Activated T-helper 1 cell treated with Interleukin-2 at 50 U/mL for 16 hours (primary cell): Measurements from ENCODE around the gene CFAP73.
"Not testable (repeated sequence)": the region's sequence is repeated elsewhere in the genome, so short reads cannot be mapped to it uniquely, and the experiment has no call there.

Source experiments
- DNase-seq: peaks from one replicate; pipeline ENCODE4 v3.0.0-alpha.2; 2020; ENCODE audit warnings: low read depth

The CFAP73 gene

GRCh38 chr12:113119980-113120669, 29.4 kb upstream of the CFAP73 start:
- DNase-seq, result no peak

- no peak for DNase-seq
These were observed 28.7 kb upstream of the CFAP73 start for GRCh38 chr12:113120670-113121370.

- no peak for DNase-seq
These were observed 21.7 kb upstream of the CFAP73 start for GRCh38 chr12:113127791-113128199.

GRCh38 chr12:113128802-113129663, 20.5 kb upstream of the CFAP73 start:
- DNase-seq, result no peak

GRCh38 chr12:113129664-113130456, 19.7 kb upstream of the CFAP73 start:
- no peak for DNase-seq

- no peak for DNase-seq
These were observed 18.9 kb upstream of the CFAP73 start for GRCh38 chr12:113130457-113131135.

GRCh38 chr12:113131556-113131955, 18.0 kb upstream of the CFAP73 start:
- DNase-seq, result no peak

GRCh38 chr12:113133036-113133435, 16.5 kb upstream of the CFAP73 start:
- DNase-seq, result no peak

- DNase-seq, result no peak
These were observed 15.9 kb upstream of the CFAP73 start for GRCh38 chr12:113133666-113134065.

- no peak for DNase-seq
These were observed 15.5 kb upstream of the CFAP73 start for GRCh38 chr12:113134071-113134470.

GRCh38 chr12:113134521-113134951, 15.0 kb upstream of the CFAP73 start:
- DNase-seq, result no peak

GRCh38 chr12:113135178-113136127, 14.1 kb upstream of the CFAP73 start, which contains the start of gene RASAL1:
Gene RASAL1 (minus strand): TSS chr12:113135761. CDS start chr12:113135462, 299 bp downstream.
- peak; percentile 47 for DNase-seq

GRCh38 chr12:113136128-113136989, 13.2 kb upstream of the CFAP73 start:
- DNase-seq, result no peak

- no peak for DNase-seq
These were observed 12.5 kb upstream of the CFAP73 start for GRCh38 chr12:113136990-113137511.

GRCh38 chr12:113137861-113138783, 11.4 kb upstream of the CFAP73 start:
- no peak for DNase-seq

- no peak for DNase-seq
These were observed 10.7 kb upstream of the CFAP73 start for GRCh38 chr12:113138826-113139225.

GRCh38 chr12:113140706-113141105, 8.8 kb upstream of the CFAP73 start:
- no peak for DNase-seq

- not testable (repeated sequence) for DNase-seq
These were observed 7.8 kb upstream of the CFAP73 start for GRCh38 chr12:113141716-113142115.
